Tibial artery (tissue), 4 donors: Measurements from ENCODE around the gene SOX4.
"Not testable (repeated sequence)": the region's sequence is repeated elsewhere in the genome, so short reads cannot be mapped to it uniquely, and the experiment has no call there.

Source experiments
- DNase-seq, 2 donors: peaks; one replicate each; pipeline ENCODE4 v3.0.0-alpha.2; 2019
- H3K27ac ChIP-seq, 2 donors: fragments of 200-600 bp; sonication (generic) in 1 of 2; 1 replicate in 1 of 2; 2 replicates in 1 of 2; pipeline ENCODE4 v1.5.1; 2018 to 2019; ENCODE audit warnings: mild to moderate bottlenecking in 1 of 2
- H3K27me3 ChIP-seq, 2 donors: fragments of 200-600 bp; sonication (generic) in 1 of 2; one replicate each; pipeline versions ENCODE4 v1.5.1 to v1.6.0; 2016 to 2019
- H3K36me3 ChIP-seq, 3 donors: fragments of 200-600 bp; sonication (generic) in 2 of 3; one replicate each; pipeline ENCODE4 v1.5.1; 2016 to 2019; ENCODE audit warnings: mild to moderate bottlenecking in 2 of 3
- H3K4me1 ChIP-seq, 4 donors: fragments of 200-600 bp; sonication (generic) in 2 of 4; 1 replicate in 3 of 4; 2 replicates in 1 of 4; pipeline ENCODE4 v1.5.1; 2016 to 2019
- H3K4me3 ChIP-seq, 2 donors: fragments of 200-600 bp; sonication (generic) in 1 of 2; 1 replicate in 1 of 2; 2 replicates in 1 of 2; pipeline ENCODE4 v1.5.1; 2018 to 2019; ENCODE audit warnings: mild to moderate bottlenecking in 2 of 2
- H3K9me3 ChIP-seq, 3 donors: fragments of 200-600 bp; sonication (generic) in 1 of 3; one replicate each; pipeline ENCODE4 v1.5.1; 2016 to 2019
- intact Hi-C: fragments of 100-400 bp; cut with DNase I; formaldehyde crosslinking; loops from one replicate; pipeline ENCODE4 v1.15.0; 2023; ENCODE audit warnings: low total_unique reads
- TF ChIP-seq, protein P1 (sequence below), 2 experiments: fragments of 200-600 bp in 1 of 2; fragments of 450-650 bp in 1 of 2; IDR thresholded peaks; one replicate each; pipeline ENCODE4 v1.5.1; 2017 to 2019; ENCODE audit warnings: antibody characterized with exemption in 2 of 2, mild to moderate bottlenecking in 1 of 2, moderate library complexity in 1 of 2

SOX4 gene

DNA sequence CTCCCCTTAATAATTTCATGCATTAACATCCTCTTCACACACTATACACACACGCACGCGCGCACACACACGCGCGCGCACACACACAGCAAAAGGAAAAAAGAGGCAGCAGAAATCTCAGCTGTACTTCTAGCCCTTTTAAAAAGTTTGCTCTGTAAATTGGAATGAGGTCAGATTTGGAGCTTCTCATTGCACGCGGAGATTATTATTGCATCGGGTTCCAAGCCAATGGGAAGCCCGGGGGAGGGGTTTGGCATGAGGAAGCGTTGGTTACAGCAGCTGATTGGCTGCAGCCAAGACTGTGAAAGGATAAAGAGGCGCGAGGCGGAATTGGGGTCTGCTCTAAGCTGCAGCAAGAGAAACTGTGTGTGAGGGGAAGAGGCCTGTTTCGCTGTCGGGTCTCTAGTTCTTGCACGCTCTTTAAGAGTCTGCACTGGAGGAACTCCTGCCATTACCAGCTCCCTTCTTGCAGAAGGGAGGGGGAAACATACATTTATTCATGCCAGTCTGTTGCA lies at the start of gene SOX4:
SOX4 (plus strand) TSS at position 340 of the 515 bp plus-strand sequence. CDS start 784 bp downstream, outside the sequence.
- TF ChIP-seq, protein P1, sequence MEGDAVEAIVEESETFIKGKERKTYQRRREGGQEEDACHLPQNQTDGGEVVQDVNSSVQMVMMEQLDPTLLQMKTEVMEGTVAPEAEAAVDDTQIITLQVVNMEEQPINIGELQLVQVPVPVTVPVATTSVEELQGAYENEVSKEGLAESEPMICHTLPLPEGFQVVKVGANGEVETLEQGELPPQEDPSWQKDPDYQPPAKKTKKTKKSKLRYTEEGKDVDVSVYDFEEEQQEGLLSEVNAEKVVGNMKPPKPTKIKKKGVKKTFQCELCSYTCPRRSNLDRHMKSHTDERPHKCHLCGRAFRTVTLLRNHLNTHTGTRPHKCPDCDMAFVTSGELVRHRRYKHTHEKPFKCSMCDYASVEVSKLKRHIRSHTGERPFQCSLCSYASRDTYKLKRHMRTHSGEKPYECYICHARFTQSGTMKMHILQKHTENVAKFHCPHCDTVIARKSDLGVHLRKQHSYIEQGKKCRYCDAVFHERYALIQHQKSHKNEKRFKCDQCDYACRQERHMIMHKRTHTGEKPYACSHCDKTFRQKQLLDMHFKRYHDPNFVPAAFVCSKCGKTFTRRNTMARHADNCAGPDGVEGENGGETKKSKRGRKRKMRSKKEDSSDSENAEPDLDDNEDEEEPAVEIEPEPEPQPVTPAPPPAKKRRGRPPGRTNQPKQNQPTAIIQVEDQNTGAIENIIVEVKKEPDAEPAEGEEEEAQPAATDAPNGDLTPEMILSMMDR (IDR thresholded peaks at IDR 0.05), result no peak
- intact Hi-C loops, result loop anchor here (10.0 kb wide), 1 partner anchor 71 kb away; no protein-coding TSS in a partner anchor
- DNase-seq, result peak; percentile 93
- H3K4me3 ChIP-seq, result peak within 1 kb of the TSS; percentile 78 to 88
- no peaks in the 10 kb centered on the region for H3K9me3 ChIP-seq
- H3K27ac ChIP-seq, result peak within 1 kb of the TSS; percentile 80 to 88
- H3K27me3 ChIP-seq, result no peaks in the 10 kb centered on the region
- peaks cover 0 to 13% (median 7%) of the 10 kb centered on the region in 4 donors for H3K4me1 ChIP-seq
- no peaks in the 10 kb centered on the region for H3K36me3 ChIP-seq

DNA sequence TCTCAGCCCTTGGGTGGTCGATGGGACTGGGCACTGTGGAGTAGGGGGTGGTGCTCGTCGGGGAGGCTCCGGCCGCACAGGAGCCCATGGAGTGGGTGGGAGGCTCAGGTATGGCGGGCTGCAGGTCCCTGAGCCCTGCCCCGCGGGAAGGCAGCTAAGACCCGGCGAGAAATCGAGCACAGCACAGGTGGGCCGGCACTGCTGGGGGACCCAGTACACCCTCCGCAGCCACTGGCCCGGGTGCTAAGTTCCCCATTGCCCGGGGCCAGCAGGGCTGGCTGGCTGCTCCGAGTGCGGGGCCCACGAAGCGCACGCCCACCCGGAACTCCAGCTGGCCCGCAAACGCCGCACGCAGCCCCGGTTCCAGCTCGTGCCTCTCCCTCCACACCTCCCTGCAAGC lies 41.3 kb upstream of the SOX4 start:
- H3K4me3 ChIP-seq, H3K27ac ChIP-seq, H3K27me3 ChIP-seq, intact Hi-C loops, H3K36me3 ChIP-seq, DNase-seq: not testable (repeated sequence)
- Histone ChIP-seq H3K4me1 (peaks cover 0 to 14% (median 4%) of the 10 kb centered on the region in 4 donors), H3K9me3 (peaks cover 0 to 11% (median 0%) of the 10 kb centered on the region in 3 donors)

DNA sequence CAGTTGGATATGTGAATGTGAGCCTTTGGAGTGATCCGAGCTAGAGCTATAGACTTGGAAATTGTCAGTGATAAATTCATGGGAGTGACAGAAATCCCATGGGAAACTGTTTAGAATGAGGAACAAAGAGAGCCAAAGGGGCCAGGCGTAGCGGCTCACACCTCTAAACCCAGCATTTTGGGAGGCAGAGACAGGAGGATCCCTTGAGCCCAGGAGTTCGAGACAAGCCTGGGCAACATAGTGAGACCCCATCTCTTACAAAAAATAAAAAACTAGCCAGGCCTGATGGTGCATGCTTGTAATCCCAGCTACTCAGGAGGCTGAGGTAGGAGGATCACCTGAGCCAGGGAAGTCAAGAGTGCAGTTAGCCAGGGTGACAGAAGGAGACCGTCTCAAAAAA lies 39.3 kb upstream of the SOX4 start:
- TF ChIP-seq, protein P1 (IDR thresholded peaks at IDR 0.05), result no peak
- peaks cover 0 to 17% (median 4%) of the 10 kb centered on the region in 4 donors for H3K4me1 ChIP-seq
- no peak for DNase-seq

DNA sequence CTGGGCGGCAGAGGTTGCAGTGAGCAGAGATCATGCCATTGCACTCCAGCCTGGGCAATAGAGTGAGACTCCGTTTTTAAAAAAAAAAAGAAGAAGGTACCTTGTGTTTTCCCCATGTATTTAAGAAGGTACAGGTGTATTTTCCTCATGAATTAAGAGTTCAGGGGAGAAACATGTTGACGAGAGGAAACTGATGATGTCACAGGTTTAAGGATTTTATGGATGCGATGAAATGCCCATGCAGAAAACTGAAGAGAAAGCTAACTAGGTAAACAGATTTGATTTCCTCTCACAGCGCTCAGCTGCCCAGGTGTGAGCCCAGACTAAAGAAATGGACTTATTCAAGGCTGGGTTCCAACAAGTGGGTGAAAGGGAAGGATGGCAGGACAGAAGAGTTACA lies 38.4 kb upstream of the SOX4 start:
- Histone ChIP-seq H3K4me3 (no peak overlapping the region), H3K27me3 (no peaks in the 10 kb centered on the region), H3K27ac (no peak overlapping the region), H3K4me1 (peaks cover 0 to 17% (median 4%) of the 10 kb centered on the region in 4 donors), H3K36me3 (no peaks in the 10 kb centered on the region), H3K9me3 (no peaks in the 10 kb centered on the region)
- intact Hi-C loops, result no loop called here
- TF ChIP-seq, protein P1 (IDR thresholded peaks at IDR 0.05), result no peak
- no peak for DNase-seq

More for the DNA sequence above, 39.3 kb upstream of the SOX4 start:
- H3K9me3 ChIP-seq, result peaks cover 0 to 6% (median 0%) of the 10 kb centered on the region in 3 donors
- H3K4me3 ChIP-seq, result no peak overlapping the region
- H3K27ac ChIP-seq, result no peak overlapping the region
- H3K27me3 ChIP-seq, result no peaks in the 10 kb centered on the region
- intact Hi-C loops, result no loop called here
- H3K36me3 ChIP-seq, result no peaks in the 10 kb centered on the region

DNA sequence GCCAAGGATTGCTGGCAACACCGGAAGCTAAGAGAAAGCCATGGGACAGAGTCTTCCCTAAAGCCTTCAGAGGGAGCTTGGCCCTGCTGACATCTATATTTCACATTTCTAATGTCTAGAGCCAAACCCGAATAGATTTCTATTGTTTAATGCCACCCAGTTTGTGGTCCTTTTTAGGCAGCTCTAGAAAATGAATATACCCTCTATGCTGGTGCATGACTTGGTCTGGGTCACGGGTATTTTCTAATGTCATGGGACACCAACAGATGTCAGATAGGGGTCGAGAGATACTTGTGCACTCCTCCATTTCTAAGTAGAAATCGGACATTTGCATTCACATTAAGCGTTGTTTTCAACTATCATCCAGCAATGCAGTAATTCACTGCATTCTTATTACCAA lies 37.0 kb upstream of the SOX4 start:
- Histone ChIP-seq H3K27ac (peak overlapping the region in 1 of 2 donors; percentile 26), H3K36me3 (no peaks in the 10 kb centered on the region), H3K4me3 (no peak overlapping the region), H3K27me3 (no peaks in the 10 kb centered on the region), H3K9me3 (no peaks in the 10 kb centered on the region), H3K4me1 (peaks cover 0 to 17% (median 4%) of the 10 kb centered on the region in 4 donors)
- TF ChIP-seq, protein P1 (IDR thresholded peaks at IDR 0.05), result no peak
- intact Hi-C loops, result no loop called here
- DNase-seq, result no peak

DNA sequence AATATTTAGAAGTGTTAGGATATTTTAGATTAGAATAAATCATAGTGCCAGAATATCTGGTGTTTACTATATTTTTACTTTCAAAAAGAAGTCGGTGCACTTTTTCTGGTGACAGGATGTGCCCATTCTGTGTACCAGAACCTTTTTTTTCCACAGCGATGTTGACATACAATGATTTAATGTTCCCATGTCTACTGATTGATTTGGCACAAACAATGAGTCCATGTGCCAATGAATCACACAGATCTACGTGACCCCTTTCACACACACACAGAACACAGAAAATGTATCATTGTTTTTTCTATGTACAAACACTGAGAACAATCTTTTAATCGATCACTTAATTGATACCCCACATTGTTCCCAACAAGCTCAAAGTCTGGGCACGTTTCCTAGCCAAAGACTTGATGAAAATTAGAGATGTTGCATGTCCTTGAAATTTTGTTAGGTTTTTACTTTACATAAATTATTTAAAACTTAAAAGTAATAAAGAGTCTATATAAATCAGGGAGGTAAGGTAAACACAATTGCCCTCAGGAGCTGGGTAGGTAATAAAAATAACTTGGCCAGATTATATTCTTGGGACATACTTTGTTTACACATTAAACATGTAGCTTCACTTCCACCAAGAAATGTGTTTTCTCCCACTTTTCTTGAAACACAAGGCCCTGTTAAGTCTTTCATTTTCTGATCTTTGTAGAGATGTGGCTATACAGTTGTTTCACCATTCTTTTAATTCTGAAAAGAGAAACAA lies 36.4 kb upstream of the SOX4 start:
- peaks cover 0 to 17% (median 4%) of the 10 kb centered on the region in 4 donors for H3K4me1 ChIP-seq
- peak in 1 of 2 donors; percentile 23 for DNase-seq
- TF ChIP-seq, protein P1 (IDR thresholded peaks at IDR 0.05), result no peak
- H3K27ac ChIP-seq, result peak overlapping the region in 1 of 2 donors; percentile 43
- no peaks in the 10 kb centered on the region for H3K9me3 ChIP-seq
- intact Hi-C loops, result no loop called here
- H3K36me3 ChIP-seq, result no peaks in the 10 kb centered on the region
- H3K4me3 ChIP-seq, result no peak overlapping the region
- no peaks in the 10 kb centered on the region for H3K27me3 ChIP-seq
